NCI-H526 treated with DMSO at 0.1 percent for 48 hours (cell line): Measurements from ENCODE around the gene TTC7B.

ENCODE experiments used
- DNase-seq: peaks from one replicate; lab custom pipeline; 2025; lab: John Stamatoyannopoulos, UW

Gene TTC7B

DNA sequence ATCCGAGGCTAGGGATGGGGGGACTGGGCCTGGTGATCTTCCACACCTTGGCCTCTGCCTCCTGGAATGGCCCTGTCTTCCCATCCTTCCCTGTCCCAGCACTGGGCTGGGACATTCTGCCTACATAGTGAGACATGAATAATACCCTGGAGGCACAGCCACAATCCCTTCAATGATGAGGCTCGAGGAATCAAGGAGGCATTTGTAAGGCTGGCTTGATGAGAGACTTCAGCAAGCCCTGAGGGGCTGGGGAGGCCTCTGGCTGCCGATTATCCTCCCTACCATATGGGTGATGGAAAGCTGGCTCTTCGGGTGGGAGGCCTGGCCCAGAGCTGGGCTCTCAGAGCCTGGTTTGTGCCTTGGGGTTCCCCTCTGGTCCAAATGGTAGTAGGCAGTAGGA, 326.9 kb downstream of the TTC7B start:
- no peak for DNase-seq

DNA sequence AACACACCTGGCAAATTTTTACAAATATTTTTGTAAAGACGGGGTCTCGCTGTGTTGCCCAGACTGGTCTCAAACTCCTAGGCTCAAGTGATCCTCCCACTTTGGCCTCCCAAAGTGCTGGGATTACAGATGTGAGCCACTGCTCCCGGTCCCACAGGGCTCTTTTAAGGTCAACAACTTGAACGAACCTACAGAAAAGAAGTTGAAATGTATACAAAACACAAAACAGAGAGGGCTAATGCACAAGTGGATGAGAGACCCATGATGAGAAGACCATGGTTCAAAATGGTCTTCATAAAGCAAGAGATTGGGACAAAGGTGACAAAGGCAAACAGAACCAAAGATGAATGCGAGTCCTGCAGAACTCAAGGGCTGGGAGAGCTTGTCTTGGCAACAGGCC, 328.0 kb downstream of the TTC7B start:
- DNase-seq: no peak

DNA sequence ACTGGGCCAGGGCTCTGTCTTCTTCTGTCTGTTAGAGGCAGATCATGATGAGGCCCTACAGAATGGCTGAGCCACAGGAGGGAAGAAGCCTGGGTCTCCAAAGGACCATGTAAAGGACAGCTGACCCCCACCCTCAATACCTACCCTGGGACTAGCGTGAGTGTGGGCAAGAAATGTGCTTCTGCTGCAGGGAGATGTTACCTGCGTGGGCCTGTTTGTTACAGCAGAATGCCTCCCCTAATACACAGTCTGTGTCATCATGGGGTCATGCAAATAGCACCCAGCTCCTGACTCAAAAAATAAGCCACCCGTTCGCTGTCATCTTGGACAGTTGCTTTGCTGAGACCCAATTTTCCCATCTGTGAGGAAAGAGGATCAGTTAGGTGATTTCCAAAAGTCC, 328.8 kb downstream of the TTC7B start:
- no peak for DNase-seq

DNA sequence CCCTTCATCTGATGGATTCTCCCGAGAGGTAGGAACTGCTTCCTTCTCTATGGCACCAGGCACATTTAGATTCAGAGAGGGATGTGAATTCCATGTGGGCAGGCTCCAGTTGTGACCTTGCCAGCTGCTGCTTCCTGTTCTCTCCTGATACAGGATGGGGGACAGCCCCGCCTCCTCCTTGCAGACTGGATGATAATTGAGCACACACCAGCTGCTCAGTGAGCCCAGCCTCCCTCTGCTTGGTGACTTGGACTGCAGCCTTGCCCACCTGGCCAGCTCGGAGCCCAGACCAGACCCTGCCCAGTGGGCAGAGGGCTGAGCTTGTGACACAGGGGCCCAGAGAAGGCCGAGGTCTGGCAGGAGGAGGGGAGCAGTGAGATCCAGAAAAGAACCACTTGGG, 329.2 kb downstream of the TTC7B start:
- DNase-seq: no peak

DNA sequence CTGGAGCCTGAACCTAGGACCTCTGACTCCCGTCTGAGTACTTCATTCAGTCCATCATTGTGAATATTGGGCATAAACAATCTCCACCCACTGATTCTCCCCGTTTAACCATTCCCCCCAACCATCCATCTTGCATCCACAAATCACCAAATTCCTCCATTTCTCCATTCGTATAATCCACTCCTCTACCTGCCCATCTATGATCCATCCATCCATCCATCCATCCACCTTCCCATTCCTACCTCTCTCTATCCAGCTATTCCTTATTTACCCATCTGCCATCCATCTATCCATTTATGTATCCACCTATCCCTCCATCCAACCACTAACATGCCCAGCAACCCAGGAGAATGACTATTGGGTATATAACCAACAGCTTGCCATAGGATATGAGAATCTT, 331.9 kb downstream of the TTC7B start:
- DNase-seq: no peak

DNA sequence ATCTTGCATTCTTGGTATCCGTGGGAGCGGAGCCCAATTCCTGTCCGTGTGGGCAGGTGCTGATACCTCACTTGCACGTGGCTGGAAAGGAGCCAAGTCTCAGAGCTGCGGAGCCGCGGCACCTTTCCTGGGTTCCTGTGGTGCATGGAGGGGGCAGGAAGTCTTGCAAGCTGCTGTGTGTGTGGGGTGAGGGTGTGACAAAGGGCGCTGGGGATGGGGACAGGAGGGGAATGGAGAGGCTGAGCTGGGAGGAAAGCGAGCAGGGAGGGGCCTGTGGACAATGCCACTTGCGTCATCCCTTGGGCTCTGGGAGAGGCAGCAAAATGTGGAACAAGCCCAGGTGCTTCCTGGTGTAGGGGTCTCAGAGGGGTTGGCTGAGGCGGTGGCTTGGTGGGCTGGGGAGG, 332.7 kb downstream of the TTC7B start:
- DNase-seq: no peak

DNA sequence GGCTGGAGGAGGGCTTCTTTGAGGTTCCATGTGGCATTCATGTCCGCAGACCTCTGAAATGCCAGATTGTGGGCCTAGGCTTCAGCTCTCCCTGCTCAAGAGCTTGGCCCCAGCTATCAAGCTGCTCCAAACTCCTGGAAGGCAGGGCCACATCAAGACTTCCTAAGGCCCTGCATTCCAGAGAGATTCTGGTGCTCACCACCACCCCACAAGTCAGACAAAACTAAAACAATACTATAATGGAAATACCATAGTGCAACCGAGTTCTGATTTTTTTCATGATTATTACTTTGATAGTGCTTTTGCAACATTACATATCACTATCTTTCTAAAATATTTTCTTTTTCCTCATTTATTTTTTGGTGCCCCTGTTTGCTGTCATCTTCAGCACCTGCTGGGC, 333.1 kb downstream of the TTC7B start:
- no peak for DNase-seq

DNA sequence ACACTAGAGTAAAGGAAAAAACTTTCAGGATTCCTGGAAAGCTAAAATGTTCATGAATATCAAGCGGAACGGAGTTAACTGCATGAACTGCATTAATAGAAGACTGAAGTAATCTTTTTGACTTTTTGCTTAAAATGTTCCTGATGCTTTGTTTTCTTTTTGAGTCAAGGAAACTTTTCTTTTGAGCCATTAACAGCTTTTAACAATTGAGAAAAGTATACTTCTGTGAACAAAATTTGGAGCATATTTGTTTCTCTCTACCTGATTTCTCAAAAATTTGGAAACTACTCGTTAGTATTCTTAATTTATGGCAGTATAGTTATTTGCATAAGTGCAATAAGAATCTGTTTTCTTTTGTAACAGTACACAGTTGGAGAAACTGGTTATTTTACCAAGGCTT, 340.9 kb downstream of the TTC7B start:
- DNase-seq: no peak
